Activated CD4-positive, alpha-beta T cell treated with anti-CD3 and anti-CD28 coated beads for 36 hours (primary cell): ENCODE data around the gene NHLRC4. TPM values are rescaled to one million over a fixed set of nuclear protein-coding genes. Genes with fewer than 3 reads are reported as not detected.

Experiments
- ATAC-seq: fragments of 200-7000 bp; cut with Tn5 transposase; one replicate; pipeline ENCODE4 v1.10.0; 2021; ENCODE audit warnings: mild to moderate bottlenecking, moderate library complexity
- CTCF ChIA-PET: fragments of 350-600 bp; sonication (Branson Sonifier 250); formaldehyde crosslinking; loops from one replicate; lab custom pipeline; 2021; ENCODE audit warnings: antibody characterized with exemption; lab: Charles Lee
- POLR2A ChIA-PET: fragments of 350-600 bp; sonication (Branson Sonifier 250); formaldehyde crosslinking; loops from one replicate; lab custom pipeline; 2021; ENCODE audit warnings: antibody characterized with exemption, inconsistent platforms; lab: Charles Lee
- DNase-seq: peaks from one replicate; pipeline ENCODE4 v3.0.0-alpha.2; 2020
- H3K27ac Mint-ChIP-seq: one replicate; pipeline ENCODE4 v1.8.0; 2021; ENCODE audit warnings: mixed read lengths
- H3K27me3 Mint-ChIP-seq: one replicate; pipeline ENCODE4 v1.8.0; 2021; ENCODE audit warnings: mixed read lengths
- H3K36me3 Mint-ChIP-seq: one replicate; pipeline ENCODE4 v1.8.0; 2021; ENCODE audit warnings: low read depth, mixed read lengths
- H3K4me1 Mint-ChIP-seq: one replicate; pipeline ENCODE4 v1.8.0; 2021; ENCODE audit warnings: mixed read lengths
- H3K4me3 Mint-ChIP-seq: one replicate; pipeline ENCODE4 v1.8.0; 2021; ENCODE audit warnings: mild to moderate bottlenecking, moderate library complexity, mixed read lengths
- H3K9me3 Mint-ChIP-seq: one replicate; pipeline ENCODE4 v1.8.0; 2021; ENCODE audit warnings: low read depth, mixed read lengths
- intact Hi-C, 2 experiments: fragments of 100-400 bp; cut with DNase I in 1 of 2; cut with micrococcal nuclease in 1 of 2; formaldehyde crosslinking; loops; one replicate each; pipeline versions ENCODE4 v1.14.2 to v1.15.1; 2022 to 2024; cut with DNase I, micrococcal nuclease
- total RNA-seq, 2 experiments: library from RNA; stranded (reverse); gene quantifications; one replicate each; pipeline ENCODE4 v1.2.3, GENCODE V29; 2021

Gene NHLRC4
- total RNA-seq, 2 experiments from 2014 or later, result 0.19 to 0.87 TPM

GRCh38 chr16:533391-534123, 33.2 kb upstream of the NHLRC4 start:
- H3K27ac Mint-ChIP-seq, result no peak overlapping the region
- H3K9me3 Mint-ChIP-seq, result no peaks in the 10 kb centered on the region
- H3K4me3 Mint-ChIP-seq, result no peak overlapping the region
- POLR2A ChIA-PET, result no interaction called here
- peaks cover 15% of the 10 kb centered on the region for H3K4me1 Mint-ChIP-seq
- peaks cover 13% of the 10 kb centered on the region for H3K36me3 Mint-ChIP-seq
- DNase-seq (no peak), ATAC-seq (no peak)
- H3K27me3 Mint-ChIP-seq, result no peaks in the 10 kb centered on the region
- CTCF ChIA-PET, result no interaction called here
- intact Hi-C loops, result no loop called here

- peaks cover 9% of the 10 kb centered on the region for H3K36me3 Mint-ChIP-seq
- ATAC-seq, result no peak
- no peak overlapping the region for H3K27ac Mint-ChIP-seq
- peaks cover 13% of the 10 kb centered on the region for H3K4me1 Mint-ChIP-seq
- H3K27me3 Mint-ChIP-seq, result no peaks in the 10 kb centered on the region
- ChIA-PET POLR2A (no interaction called here), CTCF (no interaction called here)
- no peaks in the 10 kb centered on the region for H3K9me3 Mint-ChIP-seq
- no peak for DNase-seq
- intact Hi-C loops, result no loop called here
- H3K4me3 Mint-ChIP-seq, result no peak overlapping the region
Measured at GRCh38 chr16:534135-534534, 32.7 kb upstream of the NHLRC4 start.

- intact Hi-C loops, result no loop called here
- ATAC-seq (no peak), DNase-seq (no peak)
- Mint-ChIP-seq H3K4me1 (peaks cover 7% of the 10 kb centered on the region), H3K27ac (no peak overlapping the region), H3K27me3 (no peaks in the 10 kb centered on the region), H3K4me3 (no peak overlapping the region), H3K9me3 (no peaks in the 10 kb centered on the region), H3K36me3 (peaks cover 3% of the 10 kb centered on the region)
- CTCF ChIA-PET, result no interaction called here
- POLR2A ChIA-PET, result no interaction called here
Measured at GRCh38 chr16:534856-535445, 31.9 kb upstream of the NHLRC4 start.

GRCh38 chr16:535446-536405, 31.1 kb upstream of the NHLRC4 start:
- CTCF ChIA-PET, result no interaction called here
- intact Hi-C loops, result no loop called here
- peaks cover 2% of the 10 kb centered on the region for H3K4me1 Mint-ChIP-seq
- no peaks in the 10 kb centered on the region for H3K27me3 Mint-ChIP-seq
- peak; percentile 32 for DNase-seq
- no peak for ATAC-seq
- no peak overlapping the region for H3K27ac Mint-ChIP-seq
- POLR2A ChIA-PET, result no interaction called here
- H3K36me3 Mint-ChIP-seq, result peaks cover 1% of the 10 kb centered on the region
- no peak overlapping the region for H3K4me3 Mint-ChIP-seq
- no peaks in the 10 kb centered on the region for H3K9me3 Mint-ChIP-seq

GRCh38 chr16:536746-537145, 30.1 kb upstream of the NHLRC4 start:
- Mint-ChIP-seq H3K9me3 (no peaks in the 10 kb centered on the region), H3K4me3 (no peak overlapping the region), H3K36me3 (peaks cover 1% of the 10 kb centered on the region), H3K27me3 (no peaks in the 10 kb centered on the region), H3K27ac (no peak overlapping the region), H3K4me1 (peaks cover 2% of the 10 kb centered on the region)
- intact Hi-C loops, result no loop called here
- CTCF ChIA-PET, result no interaction called here
- POLR2A ChIA-PET, result no interaction called here
- no peak for DNase-seq
- ATAC-seq, result no peak

GRCh38 chr16:537415-538335, 29.1 kb upstream of the NHLRC4 start:
- CTCF ChIA-PET, result no interaction called here
- no peak overlapping the region for H3K4me3 Mint-ChIP-seq
- intact Hi-C loops, result no loop called here
- H3K36me3 Mint-ChIP-seq, result peaks cover 5% of the 10 kb centered on the region
- no peak for ATAC-seq
- H3K9me3 Mint-ChIP-seq, result no peaks in the 10 kb centered on the region
- POLR2A ChIA-PET, result interaction anchor here (0.6 kb wide), 1 partner anchor 421 kb away, joined by 4 read pairs; no protein-coding TSS in a partner anchor
- H3K27ac Mint-ChIP-seq, result no peak overlapping the region
- no peak for DNase-seq
- peaks cover 2% of the 10 kb centered on the region for H3K4me1 Mint-ChIP-seq
- H3K27me3 Mint-ChIP-seq, result no peaks in the 10 kb centered on the region

GRCh38 chr16:539901-540530, 26.8 kb upstream of the NHLRC4 start:
- POLR2A ChIA-PET, result no interaction called here

GRCh38 chr16:540645-541340, 26.0 kb upstream of the NHLRC4 start:
- intact Hi-C loops, result no loop called here
- Mint-ChIP-seq H3K4me3 (no peak overlapping the region), H3K36me3 (peaks cover 5% of the 10 kb centered on the region), H3K27ac (no peak overlapping the region), H3K4me1 (peaks cover 1% of the 10 kb centered on the region), H3K9me3 (no peaks in the 10 kb centered on the region), H3K27me3 (no peaks in the 10 kb centered on the region)
- DNase-seq, result no peak
- POLR2A ChIA-PET, result no interaction called here
- ATAC-seq, result no peak
- CTCF ChIA-PET, result interaction anchor here (0.8 kb wide), 1 partner anchor 22 kb away, joined by 3 read pairs; no protein-coding TSS in a partner anchor

More at GRCh38 chr16:539901-540530, 26.8 kb upstream of the NHLRC4 start:
- Mint-ChIP-seq H3K9me3 (no peaks in the 10 kb centered on the region), H3K36me3 (peaks cover 5% of the 10 kb centered on the region), H3K4me3 (no peak overlapping the region), H3K4me1 (peaks cover 1% of the 10 kb centered on the region), H3K27me3 (no peaks in the 10 kb centered on the region), H3K27ac (no peak overlapping the region)
- intact Hi-C loops, result no loop called here
- ATAC-seq (no peak), DNase-seq (no peak)
- CTCF ChIA-PET, result interaction anchor here (0.8 kb wide), 1 partner anchor 21 kb away, joined by 3 read pairs; no protein-coding TSS in a partner anchor

- intact Hi-C loops, result no loop called here
- Mint-ChIP-seq H3K36me3 (peaks cover 5% of the 10 kb centered on the region), H3K9me3 (no peaks in the 10 kb centered on the region), H3K27me3 (no peaks in the 10 kb centered on the region), H3K27ac (no peak overlapping the region), H3K4me1 (peaks cover 1% of the 10 kb centered on the region), H3K4me3 (no peak overlapping the region)
- no peak for ATAC-seq
- no peak for DNase-seq
- ChIA-PET CTCF (no interaction called here), POLR2A (no interaction called here)
Measured at GRCh38 chr16:543301-544164, 23.3 kb upstream of the NHLRC4 start.
